Activated CD8-positive, alpha-beta T cell treated with anti-CD3 and anti-CD28 coated beads for 36 hours (primary cell): ENCODE measurements around the gene IL10RB. TPM values are rescaled to one million over a fixed set of nuclear protein-coding genes. Genes with fewer than 3 reads are reported as not detected.

Experiments
- ATAC-seq: fragments of 200-7000 bp; cut with Tn5 transposase; one replicate; pipeline ENCODE4 v1.10.0; 2021; ENCODE audit warnings: mild to moderate bottlenecking, moderate library complexity
- CTCF ChIA-PET: fragments of 350-600 bp; sonication (Branson Sonifier 250); formaldehyde crosslinking; loops from one replicate; lab custom pipeline; 2021; ENCODE audit warnings: antibody characterized with exemption; lab: Charles Lee
- POLR2A ChIA-PET: fragments of 350-600 bp; sonication (Branson Sonifier 250); formaldehyde crosslinking; loops from one replicate; lab custom pipeline; 2021; ENCODE audit warnings: antibody characterized with exemption; lab: Charles Lee
- DNase-seq: peaks from one replicate; pipeline ENCODE4 v3.0.0-alpha.2; 2020
- H3K27ac Mint-ChIP-seq: one replicate; pipeline ENCODE4 v1.8.0; 2021; ENCODE audit warnings: mild to moderate bottlenecking, mixed read lengths
- H3K27me3 Mint-ChIP-seq: one replicate; pipeline ENCODE4 v1.8.0; 2021; ENCODE audit warnings: mixed read lengths
- H3K36me3 Mint-ChIP-seq: one replicate; pipeline ENCODE4 v1.8.0; 2021; ENCODE audit warnings: low read depth, mixed read lengths
- H3K4me1 Mint-ChIP-seq: one replicate; pipeline ENCODE4 v1.8.0; 2021; ENCODE audit warnings: low read depth, mixed read lengths
- H3K4me3 Mint-ChIP-seq: one replicate; pipeline ENCODE4 v1.8.0; 2021; ENCODE audit warnings: mild to moderate bottlenecking, moderate library complexity, mixed read lengths
- H3K9me3 Mint-ChIP-seq: one replicate; pipeline ENCODE4 v1.8.0; 2021; ENCODE audit warnings: mixed read lengths
- CTCF ChIP-seq: fragments of 200-600 bp; IDR thresholded peaks from one replicate; pipeline ENCODE4 v1.8.0; 2022; ENCODE audit warnings: antibody characterized with exemption, mild to moderate bottlenecking
- intact Hi-C: fragments of 100-400 bp; cut with micrococcal nuclease; formaldehyde crosslinking; loops from one replicate; pipeline ENCODE4 v1.10.0; 2022
- total RNA-seq, 2 experiments: library from RNA; stranded (reverse); gene quantifications; one replicate each; pipeline ENCODE4 v1.2.3, GENCODE V29; 2021

The IL10RB gene
- total RNA-seq, 2 experiments from 2014 or later: 25.0 to 30.5 TPM

DNA sequence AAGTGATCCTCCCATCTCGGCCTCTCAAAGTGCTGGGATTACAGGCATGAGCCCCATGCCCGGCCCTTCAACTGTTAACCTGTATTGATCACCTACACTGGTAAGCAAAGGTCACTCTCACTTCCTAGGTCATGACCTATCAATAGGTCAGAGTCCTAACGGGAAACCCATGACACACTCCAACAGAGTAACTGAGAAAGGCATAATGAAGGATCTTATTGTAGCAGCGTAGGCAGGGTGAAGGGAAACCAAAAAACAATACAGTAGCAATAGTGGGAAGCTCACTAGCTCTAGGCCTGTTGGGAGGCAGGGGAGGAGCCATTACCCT lies 39.1 kb downstream of the IL10RB start:
- Mint-ChIP-seq H3K4me1 (peaks cover 19% of the 10 kb centered on the region), H3K36me3 (no peaks in the 10 kb centered on the region), H3K27me3 (no peaks in the 10 kb centered on the region), H3K4me3 (no peak overlapping the region), H3K27ac (no peak overlapping the region), H3K9me3 (peaks cover 3% of the 10 kb centered on the region)
- no peak for TF ChIP-seq CTCF
- ChIA-PET POLR2A (no interaction called here), CTCF (no interaction called here)
- DNase-seq (no peak), ATAC-seq (no peak)
- intact Hi-C loops: no loop called here

GRCh38 chr21:33305938-33306337 lies 39.8 kb downstream of the IL10RB start:
- H3K9me3 Mint-ChIP-seq: peaks cover 3% of the 10 kb centered on the region
- ChIA-PET POLR2A (no interaction called here), CTCF (no interaction called here)
- no peaks in the 10 kb centered on the region for H3K36me3 Mint-ChIP-seq
- no peak for DNase-seq
- no peak for ATAC-seq
- no peak for TF ChIP-seq CTCF
- H3K27me3 Mint-ChIP-seq: no peaks in the 10 kb centered on the region
- H3K27ac Mint-ChIP-seq: no peak overlapping the region
- H3K4me3 Mint-ChIP-seq: no peak overlapping the region
- intact Hi-C loops: no loop called here
- peaks cover 13% of the 10 kb centered on the region for H3K4me1 Mint-ChIP-seq

DNA sequence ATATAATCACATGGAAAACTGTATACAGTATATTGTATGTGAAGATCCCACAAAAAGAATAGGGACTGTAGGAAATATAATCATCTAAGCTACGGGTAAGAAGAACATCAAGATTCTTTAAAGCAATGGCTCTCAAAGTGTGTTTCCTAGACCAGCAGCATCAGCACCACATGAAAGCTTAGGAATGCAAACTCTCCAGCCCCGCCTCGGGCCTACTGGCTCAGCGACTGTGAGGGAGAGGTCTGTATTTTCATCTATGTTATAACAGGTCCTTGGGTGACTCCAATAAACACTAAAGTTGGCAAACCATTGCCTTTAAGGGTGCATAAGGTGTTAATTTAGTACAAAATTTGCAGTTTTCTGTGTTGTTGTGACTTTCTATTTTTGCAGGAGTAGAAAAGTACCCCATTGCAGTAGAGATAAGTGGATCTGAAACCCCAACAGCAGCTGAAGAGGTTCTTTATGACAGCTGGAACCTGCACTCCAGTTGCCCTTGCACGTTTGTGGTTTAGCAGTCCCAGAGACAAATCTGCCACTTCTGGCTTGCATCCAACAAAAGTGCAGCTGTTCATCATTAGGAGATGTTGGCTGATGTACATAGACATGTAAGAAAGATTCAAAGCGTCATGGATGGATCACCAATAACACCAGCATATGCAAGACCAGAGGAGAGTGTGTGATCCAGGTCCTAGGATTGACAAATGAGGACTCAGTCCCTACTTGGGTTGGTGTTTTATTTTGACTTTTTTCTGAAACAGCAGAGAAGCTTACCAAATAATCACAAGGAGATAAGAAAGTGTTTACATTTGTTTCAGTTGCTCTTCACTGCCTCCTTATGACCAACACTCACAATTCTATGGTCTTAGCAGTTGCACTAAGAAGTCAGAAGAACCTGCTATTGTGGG lies 42.7 kb downstream of the IL10RB start:
- TF ChIP-seq CTCF: no peak
- intact Hi-C loops: no loop called here
- CTCF ChIA-PET: interaction anchor here (0.9 to 1.8 kb wide), 4 partner anchors 9 to 113 kb away, joined by 3 to 6 read pairs (median 4); no protein-coding TSS in a partner anchor

DNA sequence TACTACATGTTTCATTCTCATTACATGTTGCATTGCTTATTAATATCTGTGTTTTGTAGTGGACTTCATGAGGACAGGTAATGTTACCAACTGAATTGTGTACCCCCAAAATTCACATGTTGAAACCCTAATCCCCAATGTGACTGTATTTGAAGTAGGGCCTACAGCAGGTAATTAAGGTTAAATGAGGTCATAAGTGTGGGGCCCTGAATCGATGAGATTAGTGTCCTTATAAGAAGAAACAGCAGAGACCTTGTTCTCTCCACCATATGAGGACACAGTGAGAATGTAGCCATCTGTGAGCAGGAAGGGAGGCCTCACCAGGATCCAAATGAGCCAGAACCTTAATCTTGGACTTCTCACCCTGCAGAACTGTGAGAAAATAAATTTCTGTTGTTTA lies 43.6 kb downstream of the IL10RB start:
- ATAC-seq: no peak
- DNase-seq: no peak
- Mint-ChIP-seq H3K4me3 (no peak overlapping the region), H3K27me3 (peaks cover 2% of the 10 kb centered on the region), H3K36me3 (no peaks in the 10 kb centered on the region), H3K9me3 (peaks cover 3% of the 10 kb centered on the region), H3K27ac (no peak overlapping the region), H3K4me1 (peaks cover 5% of the 10 kb centered on the region)
- ChIA-PET CTCF (interaction anchor here (1.0 kb wide), 1 partner anchor 114 kb away, joined by 3 read pairs; no protein-coding TSS in a partner anchor), POLR2A (interaction anchor here (1.1 to 1.3 kb wide), 2 partner anchors 15 to 16 kb away, joined by 3 read pairs; partner anchors contain the start of gene IFNAR1)
- intact Hi-C loops: no loop called here
- TF ChIP-seq CTCF: no peak

More for the DNA sequence above, 42.7 kb downstream of the IL10RB start:
- peaks cover 3% of the 10 kb centered on the region for H3K9me3 Mint-ChIP-seq
- no peak overlapping the region for H3K4me3 Mint-ChIP-seq
- DNase-seq (no peak), ATAC-seq (no peak)
- H3K36me3 Mint-ChIP-seq: no peaks in the 10 kb centered on the region
- POLR2A ChIA-PET: interaction anchor here (0.9 to 1.3 kb wide), 6 partner anchors 8 to 105 kb away, joined by 3 to 4 read pairs (median 3); partner anchors contain the start of gene IFNAR1
- H3K27ac Mint-ChIP-seq: no peak overlapping the region
- peaks cover 5% of the 10 kb centered on the region for H3K4me1 Mint-ChIP-seq
- H3K27me3 Mint-ChIP-seq: no peaks in the 10 kb centered on the region

DNA sequence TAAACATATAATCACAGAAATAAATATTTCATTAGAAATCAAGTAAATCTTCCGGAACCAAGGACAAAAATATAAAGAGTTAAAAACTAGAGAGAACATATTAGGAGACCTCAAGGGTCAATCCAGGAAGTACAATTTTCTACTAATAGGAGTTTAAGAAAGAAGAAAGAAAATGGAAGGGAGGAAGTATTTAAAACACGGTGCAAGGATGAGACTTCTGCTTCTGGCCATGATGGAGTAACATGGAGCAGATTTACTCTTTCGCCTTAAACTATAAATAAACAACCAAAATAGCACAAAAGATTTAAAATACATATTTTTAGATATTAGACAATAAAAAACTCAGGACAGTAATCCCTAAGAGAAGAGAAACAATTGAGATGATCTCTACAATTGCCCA lies 46.0 kb downstream of the IL10RB start:
- no peak overlapping the region for H3K27ac Mint-ChIP-seq
- no peaks in the 10 kb centered on the region for H3K36me3 Mint-ChIP-seq
- no peak for ATAC-seq
- H3K9me3 Mint-ChIP-seq: peaks cover 3% of the 10 kb centered on the region
- DNase-seq: no peak
- H3K4me3 Mint-ChIP-seq: no peak overlapping the region
- intact Hi-C loops: no loop called here
- CTCF ChIA-PET: no interaction called here
- peaks cover 2% of the 10 kb centered on the region for H3K27me3 Mint-ChIP-seq
- peaks cover 5% of the 10 kb centered on the region for H3K4me1 Mint-ChIP-seq
- POLR2A ChIA-PET: no interaction called here
- no peak for TF ChIP-seq CTCF
